GM12892 (cell line): Measurements from ENCODE around the gene MXRA8.

Source experiments
- POLR2A ChIP-seq: IDR thresholded peaks from 2 replicates; pipeline ENCODE4 v1.6.1; 2011; ENCODE audit warnings: low read depth, low read length, control low read depth
- TAF1 ChIP-seq: IDR thresholded peaks from 2 replicates; pipeline ENCODE4 v1.6.1; 2011; ENCODE audit warnings: low read depth, mild to moderate bottlenecking, control low read depth, low read length, borderline replicate concordance

GRCh38 chr1:1380860-1381259 is 22.5 kb upstream of the MXRA8 start:
- no peak for TF ChIP-seq POLR2A
- no peak for TF ChIP-seq TAF1
